GM10248 (cell line): ENCODE measurements around the gene CAMK2N1.

Source experiments
- CTCF ChIA-PET: fragments of 300-600 bp; sonication (Branson Sonifier 250); formaldehyde crosslinking; extraction: SDS; loops from one replicate; lab custom pipeline; 2021; ENCODE audit warnings: antibody characterized with exemption; lab: Yijun Ruan, JAX
- POLR2A ChIA-PET: fragments of 350-650 bp; sonication (Branson Sonifier 250); formaldehyde crosslinking; extraction: SDS; loops from one replicate; lab custom pipeline; 2020; ENCODE audit warnings: antibody characterized with exemption; lab: Yijun Ruan, JAX
- DNase-seq: peaks from one replicate; pipeline ENCODE4 v3.0.0; 2012; ENCODE audit errors: extremely low spot score
- CTCF ChIP-seq: IDR thresholded peaks from 2 replicates; pipeline ENCODE4 v1.5.1; 2012; ENCODE audit warnings: mild to moderate bottlenecking, low read depth; ENCODE audit errors: extremely low read depth, missing control alignments, control extremely low read depth

Gene CAMK2N1

DNA sequence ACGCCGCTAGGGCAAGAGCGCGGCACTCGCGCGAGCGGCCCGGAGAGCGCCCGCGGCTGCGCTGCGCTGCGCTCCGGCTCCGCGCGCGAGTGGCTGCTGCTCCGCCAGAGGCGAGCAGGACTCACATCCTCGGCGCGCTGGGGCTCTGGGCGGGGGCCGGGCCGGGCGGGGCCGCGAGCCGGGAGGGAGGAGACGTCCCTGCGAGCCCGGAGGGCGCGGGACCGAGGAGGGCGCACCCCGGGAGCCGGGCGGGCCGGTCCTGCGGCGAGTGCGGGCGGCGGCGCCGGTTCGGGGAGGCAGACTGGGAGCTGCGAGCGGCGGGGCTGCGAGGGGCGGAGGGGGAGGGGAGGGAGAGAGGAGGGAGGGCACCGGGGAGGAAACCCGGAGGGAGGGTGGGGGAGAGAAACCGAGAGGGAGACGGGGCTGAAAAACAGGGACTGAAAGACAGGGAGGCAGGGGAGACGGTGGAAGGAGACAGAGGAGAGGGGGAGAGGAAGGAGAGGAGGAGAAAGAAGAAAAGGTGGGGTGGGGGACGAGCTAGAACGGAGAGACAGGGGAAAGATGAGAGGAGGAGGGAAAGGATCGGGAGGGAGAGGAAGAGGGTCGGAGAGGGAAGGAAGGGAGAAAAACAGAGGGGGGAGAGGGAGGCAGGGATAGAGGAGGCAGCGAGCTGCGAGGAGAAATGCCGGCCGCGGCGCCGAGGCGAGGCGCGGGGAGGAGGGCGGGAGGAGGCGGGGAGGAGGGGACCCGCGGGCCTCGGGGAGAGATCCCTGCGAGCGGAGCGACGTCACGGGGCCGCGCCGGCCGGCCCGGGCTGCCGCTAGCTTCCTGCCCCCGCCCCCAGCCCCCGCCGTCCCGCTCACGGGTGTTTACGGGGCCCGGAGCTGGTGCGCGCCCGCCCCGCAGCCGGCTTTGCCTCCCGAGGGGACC lies at the start of gene CAMK2N1:
CAMK2N1 (minus strand) TSS at position 684 of the 930 bp plus-strand sequence. CDS start 831 bp downstream, outside the sequence.
- DNase-seq, result peak; percentile 35
- ChIA-PET POLR2A (interaction anchor here (0.7 kb wide), 1 partner anchor 1185 kb away, joined by 4 read pairs; no protein-coding TSS in a partner anchor), CTCF (interaction anchor here (1.4 kb wide), 1 partner anchor 272 kb away, joined by 5 read pairs; no protein-coding TSS in a partner anchor)
- TF ChIP-seq CTCF, result no peak

GRCh38 chr1:20534659-20535417 lies 48.8 kb upstream of the CAMK2N1 start:
- ChIA-PET CTCF (interaction anchor here (0.8 to 1.5 kb wide), 3 partner anchors 8 to 36 kb away, joined by 3 to 5 read pairs (median 3); no protein-coding TSS in a partner anchor), POLR2A (no interaction called here)
- no peak for TF ChIP-seq CTCF
- DNase-seq, result no peak

DNA sequence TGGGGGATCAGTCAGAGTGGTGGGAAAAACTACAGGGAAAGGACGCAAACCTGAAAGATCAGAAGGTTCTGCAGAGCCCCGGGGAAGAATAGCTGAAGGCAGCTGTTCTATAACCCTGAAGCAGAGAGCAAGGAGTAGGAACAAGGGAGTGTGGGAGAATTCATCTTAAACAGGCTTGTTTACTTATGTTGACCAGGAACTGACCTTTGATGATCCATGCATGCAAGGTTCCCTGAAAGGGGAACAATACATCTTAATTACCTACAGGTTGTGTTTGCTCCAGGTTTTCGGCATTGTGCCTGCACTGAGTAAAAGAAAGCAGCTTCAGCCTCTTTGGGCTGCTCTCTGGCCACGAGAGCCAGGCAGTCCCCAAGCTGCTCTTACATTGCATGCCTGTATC lies 47.6 kb upstream of the CAMK2N1 start:
- ChIA-PET CTCF (interaction anchor here (0.6 to 1.5 kb wide), 3 partner anchors 11 to 99 kb away, joined by 3 to 5 read pairs (median 3); no protein-coding TSS in a partner anchor), POLR2A (no interaction called here)
- TF ChIP-seq CTCF, result no peak

DNA sequence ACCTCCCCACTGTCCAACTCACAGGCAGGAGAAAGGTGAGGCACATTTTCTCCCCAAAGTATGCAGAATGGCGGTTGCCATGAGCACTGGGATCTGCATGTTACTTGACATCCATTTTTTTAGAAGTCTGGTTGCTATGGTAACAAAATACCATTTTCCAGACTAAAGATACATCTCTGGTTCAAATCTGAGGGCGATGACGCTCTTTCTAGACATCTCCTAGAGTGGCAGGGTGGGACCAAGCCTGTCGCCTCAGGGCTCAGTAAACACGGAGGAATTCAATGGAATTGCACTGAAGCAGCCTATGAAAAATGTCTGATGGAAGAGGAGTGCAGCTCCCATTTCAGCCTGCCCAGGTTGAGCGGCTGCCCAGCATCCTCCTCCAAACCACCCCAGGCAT lies 44.9 kb upstream of the CAMK2N1 start:
- ChIA-PET POLR2A (no interaction called here), CTCF (no interaction called here)
- no peak for DNase-seq
- no peak for TF ChIP-seq CTCF

More for the DNA sequence above, 47.6 kb upstream of the CAMK2N1 start:
- no peak for DNase-seq

DNA sequence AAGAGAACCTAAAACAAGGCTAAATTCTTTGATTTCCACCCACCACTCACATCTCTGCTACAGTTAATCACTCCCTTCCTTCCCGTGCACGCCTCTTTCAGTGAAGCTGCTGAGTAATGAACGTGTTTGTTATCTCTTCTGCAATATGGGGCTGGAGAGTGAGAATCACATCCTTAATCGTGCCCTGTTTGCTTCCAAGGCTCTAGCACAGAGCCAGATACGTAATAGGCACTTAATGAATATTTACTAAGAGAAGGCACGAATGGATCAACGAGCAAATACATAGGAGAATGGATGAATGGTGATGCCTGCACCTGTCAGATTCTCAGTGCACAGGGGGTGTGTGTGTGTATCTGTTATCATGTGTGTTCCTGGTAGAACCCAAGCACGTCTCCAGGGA lies 44.3 kb upstream of the CAMK2N1 start:
- TF ChIP-seq CTCF, result no peak
- ChIA-PET POLR2A (no interaction called here), CTCF (interaction anchor here (1.6 kb wide), 1 partner anchor 10 kb away, joined by 5 read pairs; no protein-coding TSS in a partner anchor)
- no peak for DNase-seq

DNA sequence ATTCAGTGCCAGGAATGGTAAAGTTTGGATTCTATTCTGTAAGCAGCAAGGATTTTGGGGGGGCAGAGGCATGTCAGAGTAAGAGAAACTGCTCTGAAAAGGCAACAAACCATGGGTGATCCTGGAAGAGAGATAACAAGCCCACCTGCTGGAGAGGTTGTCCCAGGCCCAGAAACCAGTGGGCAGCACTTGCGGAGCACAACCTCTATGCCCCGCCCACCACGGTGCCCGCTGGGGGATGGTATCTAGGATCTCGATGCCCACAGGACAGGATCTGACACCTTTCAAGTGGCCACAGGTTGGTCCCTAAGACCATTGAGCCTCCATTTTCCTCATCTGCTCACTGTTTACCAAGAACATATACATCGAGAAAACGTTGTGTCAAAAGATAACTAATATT lies 42.2 kb upstream of the CAMK2N1 start:
- no peak for DNase-seq
- ChIA-PET POLR2A (no interaction called here), CTCF (interaction anchor here (7.0 kb wide), 1 partner anchor 105 kb away, joined by 70 read pairs; the partner anchor contains the start of gene PINK1)
- TF ChIP-seq CTCF, result no peak
